ENCODE measurements around the gene XKR7. TPM values are rescaled to one million over a fixed set of nuclear protein-coding genes. Genes with fewer than 3 reads are reported as not detected.

XKR7 gene
- polyA plus RNA-seq, 1 donor (not counting 4 experiments of a cell fraction or from before 2014, with no cell fraction given) = not detected

DNA sequence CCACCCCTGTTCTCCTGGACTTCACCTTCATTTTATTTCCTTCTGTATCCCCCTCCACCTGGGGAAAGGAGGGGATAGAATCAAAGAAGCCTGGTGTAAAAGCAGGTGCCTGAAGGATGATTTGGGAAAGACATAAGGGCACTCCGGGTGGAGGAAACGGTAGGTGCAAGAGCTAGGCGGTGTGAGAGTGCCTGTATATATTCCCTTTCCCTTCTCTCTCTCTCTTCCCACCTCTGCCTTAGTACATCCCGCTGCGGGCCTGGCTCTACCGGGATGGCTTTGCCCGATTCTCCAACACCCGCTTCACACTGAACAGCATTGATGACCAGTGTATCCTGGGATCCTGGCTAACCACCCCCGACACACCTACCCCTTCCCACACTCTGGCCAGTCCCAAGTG is 42.3 kb upstream of the XKR7 start:
- Histone ChIP-seq H3K9ac (ENCODE audit: control insufficient read depth, extremely low read depth, insufficient read depth, low read length) (no peak overlapping the region), H3K79me2 (ENCODE audit: control insufficient read depth, insufficient read depth, low read length) (no peaks in the 10 kb centered on the region), H3K4me1 (ENCODE audit: control insufficient read depth, extremely low read depth, insufficient read depth, low read length) (no peaks in the 10 kb centered on the region), H3K9me3 (ENCODE audit: control insufficient read depth, low read depth, low read length) (no peaks in the 10 kb centered on the region), H3K27ac (ENCODE audit: control insufficient read depth, insufficient read depth, low read length) (no peak overlapping the region), H3K4me3 (ENCODE audit: control insufficient read depth in 2 of 3, extremely low read depth in 1 of 3, insufficient read depth in 2 of 3, low read depth in 1 of 3, low read length in 3 of 3) (no peak overlapping the region), H3K36me3 (ENCODE audit: control insufficient read depth in 2 of 2, extremely low read depth in 1 of 2, insufficient read depth in 2 of 2, low read length in 2 of 2) (no peaks in the 10 kb centered on the region), H3K27me3 (ENCODE audit: control insufficient read depth, extremely low read depth, insufficient read depth, low read length) (peaks cover 3% of the 10 kb centered on the region), H3K4me2 (ENCODE audit: control insufficient read depth, extremely low read depth, insufficient read depth, low read depth, low read length) (no peak overlapping the region), H2AFZ (ENCODE audit: control insufficient read depth, low read length) (no peak overlapping the region), H3K9me1 (ENCODE audit: control insufficient read depth, extremely low read depth, insufficient read depth, low read length) (no peaks in the 10 kb centered on the region), H4K20me1 (ENCODE audit: control insufficient read depth, extremely low read depth, insufficient read depth, low read length) (no peaks in the 10 kb centered on the region)
- FAIRE-seq (no peak), DNase-seq (ENCODE audit: low read depth, low spot score) (no peak)
- TF ChIP-seq EZH2 (IDR thresholded peaks at IDR 0.05; ENCODE audit: low read length) = no peak
- TF ChIP-seq CTCF (optimal IDR thresholded peaks at IDR 0.05 in 1 of 3, IDR thresholded peaks at IDR 0.05 in 1 of 3, conservative IDR thresholded peaks at IDR 0.05 in 1 of 3; ENCODE audit: extremely low read depth in 1 of 3, insufficient read depth in 2 of 3, low read length in 3 of 3) = no peak
- dilution Hi-C loops (cut with MboI; ENCODE audit: extremely low pct_ligation_motif_present, low sequenced_read_pairs) = no loop called here

DNA sequence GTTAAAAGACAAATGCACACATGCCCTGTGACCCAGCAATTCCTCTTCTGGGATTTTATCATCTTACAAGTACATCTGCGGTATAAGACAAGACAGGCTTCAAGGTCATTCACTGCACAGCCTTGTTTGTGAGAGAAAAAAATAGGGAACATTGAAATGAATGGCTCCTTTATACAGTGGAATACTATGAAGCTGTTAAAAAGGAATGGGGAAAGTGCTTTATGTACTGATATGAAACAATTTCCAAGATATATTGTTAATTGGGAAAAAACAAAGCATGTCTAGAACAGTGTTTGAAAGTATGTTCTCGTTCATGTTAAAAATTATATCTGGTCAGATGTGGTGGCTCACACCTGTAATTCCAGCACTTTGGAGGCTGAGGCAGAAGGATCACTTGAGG is 41.5 kb upstream of the XKR7 start:
- no peaks in the 10 kb centered on the region for H3K27me3 ChIP-seq (ENCODE audit: control insufficient read depth, extremely low read depth, insufficient read depth, low read length)
- DNase-seq (ENCODE audit: low read depth, low spot score) (no peak), FAIRE-seq (no peak)
- no peak overlapping the region for H3K4me2 ChIP-seq (ENCODE audit: control insufficient read depth, extremely low read depth, insufficient read depth, low read depth, low read length)
- H3K36me3 ChIP-seq (ENCODE audit: control insufficient read depth in 2 of 2, extremely low read depth in 1 of 2, insufficient read depth in 2 of 2, low read length in 2 of 2) = no peaks in the 10 kb centered on the region
- H4K20me1 ChIP-seq (ENCODE audit: control insufficient read depth, extremely low read depth, insufficient read depth, low read length) = no peaks in the 10 kb centered on the region
- no peak overlapping the region for H3K9ac ChIP-seq (ENCODE audit: control insufficient read depth, extremely low read depth, insufficient read depth, low read length)
- dilution Hi-C loops (cut with MboI; ENCODE audit: extremely low pct_ligation_motif_present, low sequenced_read_pairs) = no loop called here
- H3K9me3 ChIP-seq (ENCODE audit: control insufficient read depth, low read depth, low read length) = no peaks in the 10 kb centered on the region
- H3K9me1 ChIP-seq (ENCODE audit: control insufficient read depth, extremely low read depth, insufficient read depth, low read length) = no peaks in the 10 kb centered on the region
- no peak overlapping the region for H3K4me3 ChIP-seq (ENCODE audit: control insufficient read depth in 2 of 3, extremely low read depth in 1 of 3, insufficient read depth in 2 of 3, low read depth in 1 of 3, low read length in 3 of 3)
- no peak for TF ChIP-seq CTCF (optimal IDR thresholded peaks at IDR 0.05 in 1 of 3, IDR thresholded peaks at IDR 0.05 in 1 of 3, conservative IDR thresholded peaks at IDR 0.05 in 1 of 3; ENCODE audit: extremely low read depth in 1 of 3, insufficient read depth in 2 of 3, low read length in 3 of 3)
- no peak for TF ChIP-seq EZH2 (IDR thresholded peaks at IDR 0.05; ENCODE audit: low read length)
- H3K79me2 ChIP-seq (ENCODE audit: control insufficient read depth, insufficient read depth, low read length) = no peaks in the 10 kb centered on the region
- H2AFZ ChIP-seq (ENCODE audit: control insufficient read depth, low read length) = no peak overlapping the region
- H3K4me1 ChIP-seq (ENCODE audit: control insufficient read depth, extremely low read depth, insufficient read depth, low read length) = no peaks in the 10 kb centered on the region
- H3K27ac ChIP-seq (ENCODE audit: control insufficient read depth, insufficient read depth, low read length) = no peak overlapping the region

All from keratinocyte (primary cell).